Limb (tissue), 2 donors: ENCODE measurements around the gene RP2.

Experiments
- DNase-seq, 2 donors: peaks; one replicate each; pipeline ENCODE4 v3.0.0-alpha.2; 2016; ENCODE audit errors: extremely low spot score in 2 of 2

Gene RP2

GRCh38 chrX:46917622-46918021 is 80.8 kb downstream of the RP2 start:
- DNase-seq, result no peak

- no peak for DNase-seq
Observed at GRCh38 chrX:46918434-46918833, 81.6 kb downstream of the RP2 start.

GRCh38 chrX:46920235-46920634 is 83.4 kb downstream of the RP2 start:
- no peak for DNase-seq

GRCh38 chrX:46922611-46923010 is 85.8 kb downstream of the RP2 start:
- DNase-seq, result no peak

- DNase-seq, result no peak
Observed at GRCh38 chrX:46927718-46928117, 90.9 kb downstream of the RP2 start.

GRCh38 chrX:46929439-46930261 is 92.8 kb downstream of the RP2 start:
- DNase-seq, result no peak
